ENCODE measurements around the gene SYT2. TPM values are rescaled to one million over a fixed set of nuclear protein-coding genes. Genes with fewer than 3 reads are reported as not detected.
A peak's percentile ranks its signal among the peaks of the same experiment; 100 is the strongest.

The SYT2 gene
- total and polyA plus RNA-seq, 8 donors = under 0.01 to 0.03 (median 0.03) TPM; not detected in 4

- H3K27ac ChIP-seq = no peak overlapping the region
- intact Hi-C loops (cut with DNase I) = no loop called here
- no peak overlapping the region for H3K4me3 ChIP-seq
- H3K27me3 ChIP-seq = peaks cover 0 to 6% (median 0%) of the 10 kb centered on the region in 4 donors
- DNase-seq = no peak
- WGBS, 2 donors = 54 to 58% methylated on average over 10 of the region's 10 CpGs
- H3K9me3 ChIP-seq = no peaks in the 10 kb centered on the region
- H3K4me1 ChIP-seq = no peaks in the 10 kb centered on the region
- no peak for ATAC-seq
- no peaks in the 10 kb centered on the region for H3K36me3 ChIP-seq
- no peak for FAIRE-seq
- no peak for TF ChIP-seq CTCF (IDR thresholded peaks at IDR 0.05)
Measured at GRCh38 chr1:202663131-202663530, 47.1 kb downstream of the SYT2 start.

- Histone ChIP-seq H3K27ac (no peak overlapping the region), H3K4me1 (no peaks in the 10 kb centered on the region), H3K36me3 (no peaks in the 10 kb centered on the region), H3K9me3 (no peaks in the 10 kb centered on the region), H3K4me3 (no peak overlapping the region), H3K27me3 (peaks cover 0 to 6% (median 0%) of the 10 kb centered on the region in 4 donors)
- FAIRE-seq (no peak), DNase-seq (no peak), ATAC-seq (no peak)
- TF ChIP-seq CTCF (IDR thresholded peaks at IDR 0.05) = no peak
- intact Hi-C loops (cut with DNase I) = no loop called here
- 25 to 35% methylated on average over 5 of the region's 5 CpGs for WGBS, 2 donors
Measured at GRCh38 chr1:202662081-202662480, 48.2 kb downstream of the SYT2 start.

- Histone ChIP-seq H3K27ac (no peak overlapping the region), H3K4me3 (no peak overlapping the region), H3K9me3 (no peaks in the 10 kb centered on the region), H3K27me3 (peaks cover 0 to 6% (median 0%) of the 10 kb centered on the region in 4 donors), H3K4me1 (no peaks in the 10 kb centered on the region), H3K36me3 (no peaks in the 10 kb centered on the region)
- no peak for TF ChIP-seq CTCF (IDR thresholded peaks at IDR 0.05)
- peak in 1 of 4 donors; percentile 53 for ATAC-seq
- no peak for DNase-seq
- 58 to 69% methylated on average over 13 of the region's 13 CpGs for WGBS, 2 donors
- FAIRE-seq = no peak
- intact Hi-C loops (cut with DNase I) = no loop called here
Measured at GRCh38 chr1:202661136-202661845, 49.0 kb downstream of the SYT2 start.

GRCh38 chr1:202659974-202660373, 50.3 kb downstream of the SYT2 start:
- WGBS, 2 donors = 32 to 49% methylated on average over 3 of the region's 3 CpGs
- no peak overlapping the region for H3K27ac ChIP-seq
- H3K4me3 ChIP-seq = no peak overlapping the region
- FAIRE-seq (no peak), DNase-seq (no peak), ATAC-seq (no peak)
- no peaks in the 10 kb centered on the region for H3K36me3 ChIP-seq
- H3K4me1 ChIP-seq = no peaks in the 10 kb centered on the region
- intact Hi-C loops (cut with DNase I) = no loop called here
- H3K27me3 ChIP-seq = peaks cover 0 to 6% (median 0%) of the 10 kb centered on the region in 4 donors
- H3K9me3 ChIP-seq = no peaks in the 10 kb centered on the region
- TF ChIP-seq CTCF (IDR thresholded peaks at IDR 0.05) = no peak

GRCh38 chr1:202659541-202659940, 50.7 kb downstream of the SYT2 start:
- no peak overlapping the region for H3K27ac ChIP-seq
- no peak for TF ChIP-seq CTCF (IDR thresholded peaks at IDR 0.05)
- FAIRE-seq (no peak), ATAC-seq (no peak), DNase-seq (no peak)
- H3K9me3 ChIP-seq = no peaks in the 10 kb centered on the region
- H3K4me3 ChIP-seq = no peak overlapping the region
- H3K36me3 ChIP-seq = no peaks in the 10 kb centered on the region
- peaks cover 0 to 6% (median 0%) of the 10 kb centered on the region in 4 donors for H3K27me3 ChIP-seq
- WGBS, 2 donors = 42 to 54% methylated on average over 6 of the region's 6 CpGs
- intact Hi-C loops (cut with DNase I) = no loop called here
- H3K4me1 ChIP-seq = no peaks in the 10 kb centered on the region
